H1 (cell line): ENCODE results near the gene ACAP3.

Source experiments
- CEBPB ChIP-seq: IDR thresholded peaks from 2 replicates; pipeline ENCODE4 v1.6.1; 2012; ENCODE audit warnings: low read depth, low read length
- CHD2 ChIP-seq: IDR thresholded peaks from 2 replicates; pipeline ENCODE4 v1.6.1; 2012; ENCODE audit warnings: low read length, improper control_type of control experiment
- EP300 ChIP-seq, 2 experiments: IDR thresholded peaks; 1 replicate in 1 of 2; 2 replicates in 1 of 2; pipeline ENCODE4 v1.6.1; 2011 to 2012; ENCODE audit warnings: low read depth in 2 of 2, low read length in 2 of 2, mild to moderate bottlenecking in 2 of 2, borderline replicate concordance in 1 of 2, inconsistent platforms in 1 of 2, moderate library complexity in 1 of 2
- POLR2AphosphoS5 ChIP-seq: IDR thresholded peaks from 2 replicates; pipeline ENCODE4 v1.6.1; 2011; ENCODE audit warnings: low read depth, low read length
- POU5F1 ChIP-seq: IDR thresholded peaks from 2 replicates; pipeline ENCODE4 v1.6.1; 2011; ENCODE audit warnings: low read depth, mild to moderate bottlenecking, low read length, moderate library complexity
- TEAD4 ChIP-seq: IDR thresholded peaks from 2 replicates; pipeline ENCODE4 v1.6.1; 2012; ENCODE audit warnings: low read depth, low read length, inconsistent platforms, mixed read lengths
- TF ChIP-seq, protein P1 (sequence below), 3 experiments: IDR thresholded peaks; 1 replicate in 2 of 3; 2 replicates in 1 of 3; pipeline versions ENCODE4 v1.5.1 to v1.6.1; 2011; ENCODE audit warnings: low read length in 3 of 3, mild to moderate bottlenecking in 3 of 3, inconsistent platforms in 2 of 3, low read depth in 1 of 3, moderate library complexity in 1 of 3; ENCODE audit not compliant: insufficient read depth in 1 of 3; ENCODE audit errors: control extremely low read depth in 1 of 3

DNA sequence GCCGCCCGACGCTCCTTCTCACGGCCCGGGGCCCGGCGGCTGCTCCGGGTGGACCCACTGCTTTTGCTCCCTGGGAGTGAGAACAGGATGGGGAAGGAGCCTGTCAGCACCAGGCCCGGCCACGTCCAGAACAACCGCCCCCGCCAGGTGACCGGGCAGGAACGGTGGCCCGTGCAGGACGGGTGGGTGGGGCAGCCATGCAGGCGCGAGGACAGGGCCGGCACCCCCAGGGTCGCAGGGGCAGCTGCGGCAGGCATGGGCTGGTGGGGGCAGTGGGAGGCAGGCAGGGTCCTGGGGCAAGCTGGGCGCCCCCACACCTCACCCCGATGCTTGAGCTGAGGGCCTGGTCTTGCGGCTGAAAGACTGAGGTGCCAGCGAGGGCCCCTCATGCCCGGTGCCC lies 28.7 kb upstream of the ACAP3 start:
- TF ChIP-seq POLR2AphosphoS5: no peak
- TF ChIP-seq, protein P1, sequence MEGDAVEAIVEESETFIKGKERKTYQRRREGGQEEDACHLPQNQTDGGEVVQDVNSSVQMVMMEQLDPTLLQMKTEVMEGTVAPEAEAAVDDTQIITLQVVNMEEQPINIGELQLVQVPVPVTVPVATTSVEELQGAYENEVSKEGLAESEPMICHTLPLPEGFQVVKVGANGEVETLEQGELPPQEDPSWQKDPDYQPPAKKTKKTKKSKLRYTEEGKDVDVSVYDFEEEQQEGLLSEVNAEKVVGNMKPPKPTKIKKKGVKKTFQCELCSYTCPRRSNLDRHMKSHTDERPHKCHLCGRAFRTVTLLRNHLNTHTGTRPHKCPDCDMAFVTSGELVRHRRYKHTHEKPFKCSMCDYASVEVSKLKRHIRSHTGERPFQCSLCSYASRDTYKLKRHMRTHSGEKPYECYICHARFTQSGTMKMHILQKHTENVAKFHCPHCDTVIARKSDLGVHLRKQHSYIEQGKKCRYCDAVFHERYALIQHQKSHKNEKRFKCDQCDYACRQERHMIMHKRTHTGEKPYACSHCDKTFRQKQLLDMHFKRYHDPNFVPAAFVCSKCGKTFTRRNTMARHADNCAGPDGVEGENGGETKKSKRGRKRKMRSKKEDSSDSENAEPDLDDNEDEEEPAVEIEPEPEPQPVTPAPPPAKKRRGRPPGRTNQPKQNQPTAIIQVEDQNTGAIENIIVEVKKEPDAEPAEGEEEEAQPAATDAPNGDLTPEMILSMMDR (IDR thresholded peaks at IDR 0.05; ENCODE audit: control extremely low read depth in 1 of 3, insufficient read depth in 1 of 3, low read depth in 1 of 3, low read length in 3 of 3): no peak
- TF ChIP-seq CEBPB: no peak
- no peak for TF ChIP-seq POU5F1
- TF ChIP-seq TEAD4: no peak
- no peak for TF ChIP-seq EP300 (IDR thresholded peaks at IDR 0.05; ENCODE audit: borderline replicate concordance in 1 of 2, low read depth in 2 of 2, low read length in 2 of 2)
- no peak for TF ChIP-seq CHD2
